Mesendoderm (in vitro differentiated cells): Measurements from ENCODE around the gene ABLIM3.

Source experiments
- DNase-seq: peaks from one replicate; pipeline ENCODE4 v3.0.0; 2013
- H2AK5ac ChIP-seq: 2 replicates; pipeline ENCODE4 v1.6.1; 2013; ENCODE audit warnings: low read length, inconsistent platforms
- H2BK120ac ChIP-seq: 2 replicates; pipeline ENCODE4 v1.6.1; 2013; ENCODE audit warnings: low read depth, mild to moderate bottlenecking, low read length, moderate library complexity, mixed read lengths
- H2BK15ac ChIP-seq: replicated peaks from 2 replicates; pipeline ENCODE4 v1.6.1; 2013; ENCODE audit warnings: low read depth, mild to moderate bottlenecking, moderate library complexity
- H2BK5ac ChIP-seq: 2 replicates; pipeline ENCODE4 v1.6.1; 2013; ENCODE audit warnings: low read length, inconsistent platforms
- H3K18ac ChIP-seq: 2 replicates; pipeline ENCODE4 v1.6.1; 2013; ENCODE audit warnings: mild to moderate bottlenecking, low read length, mixed read lengths
- H3K23ac ChIP-seq: one replicate; pipeline ENCODE4 v1.6.1; 2013; ENCODE audit warnings: low read length
- H3K27ac ChIP-seq: 2 replicates; pipeline ENCODE4 v1.5.1; 2013; ENCODE audit warnings: low read depth, mild to moderate bottlenecking, inconsistent platforms, low read length, moderate library complexity
- H3K27me3 ChIP-seq: 2 replicates; pipeline ENCODE4 v1.6.1; 2013; ENCODE audit warnings: low read length, control low read depth, mild to moderate bottlenecking, inconsistent platforms; ENCODE audit not compliant: insufficient read depth, poor library complexity
- H3K36me3 ChIP-seq: 2 replicates; pipeline ENCODE4 v1.6.1; 2013; ENCODE audit warnings: low read length, inconsistent platforms; ENCODE audit not compliant: control insufficient read depth, insufficient read depth
- H3K4ac ChIP-seq: one replicate; pipeline ENCODE4 v1.6.1; 2013; ENCODE audit warnings: low read depth, mild to moderate bottlenecking, low read length, moderate library complexity
- H3K4me1 ChIP-seq: 2 replicates; pipeline ENCODE4 v1.6.1; 2013; ENCODE audit warnings: low read depth, low read length, inconsistent platforms; ENCODE audit not compliant: control insufficient read depth
- H3K4me2 ChIP-seq: 2 replicates; pipeline ENCODE4 v1.6.1; 2013; ENCODE audit warnings: low read length
- H3K4me3 ChIP-seq: 2 replicates; pipeline ENCODE4 v1.5.1; 2013; ENCODE audit warnings: mild to moderate bottlenecking, low read length
- H3K56ac ChIP-seq: one replicate; pipeline ENCODE4 v1.6.1; 2013; ENCODE audit warnings: low read length
- H3K79me1 ChIP-seq: 2 replicates; pipeline ENCODE4 v1.6.1; 2013; ENCODE audit warnings: low read length, inconsistent platforms
- H3K79me2 ChIP-seq: 2 replicates; pipeline ENCODE4 v1.6.1; 2013; ENCODE audit warnings: mild to moderate bottlenecking, low read length; ENCODE audit not compliant: control insufficient read depth, insufficient read depth
- H3K9ac ChIP-seq: 2 replicates; pipeline ENCODE4 v1.6.1; 2013; ENCODE audit warnings: low read length, inconsistent platforms
- H4K5ac ChIP-seq: one replicate; pipeline ENCODE4 v1.6.1; 2013; ENCODE audit warnings: low read length
- H4K8ac ChIP-seq: one replicate; pipeline ENCODE4 v1.6.1; 2013; ENCODE audit warnings: low read depth, mild to moderate bottlenecking, control low read depth, low read length, moderate library complexity
- WGBS: extraction: QIAGEN DNeasy Blood & Tissue Kit; methylation state at CpG from one replicate; pipeline ENCODE4 v1.1.7; 2013; ENCODE audit warnings: low lambda C conversion rate, missing lambda C conversion rate; ENCODE audit not compliant: insufficient coverage; ENCODE audit errors: extremely low coverage; 5-methylcytosine and 5-hydroxymethylcytosine counted together

ABLIM3 gene

GRCh38 chr5:149288436-149288835 is 147.1 kb downstream of the ABLIM3 start:
- no peaks in the 10 kb centered on the region for H3K79me2 ChIP-seq
- H4K5ac ChIP-seq: no peak overlapping the region
- no peak overlapping the region for H4K8ac ChIP-seq
- H3K4ac ChIP-seq: no peak overlapping the region
- H2BK15ac ChIP-seq: no peak overlapping the region
- WGBS: no CpG with 5 or more reads among the region's 8 CpGs
- no peak overlapping the region for H3K56ac ChIP-seq
- no peaks in the 10 kb centered on the region for H3K4me1 ChIP-seq
- H3K23ac ChIP-seq: no peak overlapping the region
- H3K27ac ChIP-seq: no peak overlapping the region
- H3K4me3 ChIP-seq: no peak overlapping the region
- no peak overlapping the region for H3K4me2 ChIP-seq
- no peaks in the 10 kb centered on the region for H3K36me3 ChIP-seq
- no peaks in the 10 kb centered on the region for H3K27me3 ChIP-seq
- H3K79me1 ChIP-seq: no peaks in the 10 kb centered on the region
- H2BK120ac ChIP-seq: no peak overlapping the region
- H2AK5ac ChIP-seq: no peak overlapping the region
- no peak for DNase-seq
- no peak overlapping the region for H3K9ac ChIP-seq
- no peak overlapping the region for H3K18ac ChIP-seq
- H2BK5ac ChIP-seq: no peak overlapping the region

- Histone ChIP-seq H2BK15ac (no peak overlapping the region), H3K79me2 (no peaks in the 10 kb centered on the region), H3K4me2 (no peak overlapping the region), H3K4me3 (no peak overlapping the region), H3K18ac (no peak overlapping the region), H4K8ac (no peak overlapping the region), H2BK5ac (no peak overlapping the region), H3K23ac (no peak overlapping the region), H2AK5ac (no peak overlapping the region), H3K27ac (no peak overlapping the region), H3K56ac (no peak overlapping the region), H4K5ac (no peak overlapping the region), H3K27me3 (no peaks in the 10 kb centered on the region), H3K36me3 (no peaks in the 10 kb centered on the region), H2BK120ac (no peak overlapping the region), H3K79me1 (no peaks in the 10 kb centered on the region), H3K9ac (no peak overlapping the region), H3K4me1 (no peaks in the 10 kb centered on the region), H3K4ac (no peak overlapping the region)
- WGBS: no CpG with 5 or more reads among the region's 7 CpGs
- no peak for DNase-seq
Measured at GRCh38 chr5:149289301-149289700, 148.0 kb downstream of the ABLIM3 start.

GRCh38 chr5:149294872-149295829 is 153.9 kb downstream of the ABLIM3 start:
- WGBS: 91% methylated on average over 1 of the region's 10 CpGs
- Histone ChIP-seq H3K4me2 (no peak overlapping the region), H3K79me2 (no peaks in the 10 kb centered on the region), H3K23ac (no peak overlapping the region), H3K36me3 (no peaks in the 10 kb centered on the region), H4K5ac (no peak overlapping the region), H4K8ac (no peak overlapping the region), H3K79me1 (no peaks in the 10 kb centered on the region), H3K4me1 (no peaks in the 10 kb centered on the region), H3K27ac (no peak overlapping the region), H2BK5ac (no peak overlapping the region), H2BK120ac (no peak overlapping the region), H3K18ac (no peak overlapping the region), H3K9ac (no peak overlapping the region), H3K56ac (no peak overlapping the region), H2AK5ac (no peak overlapping the region), H2BK15ac (no peak overlapping the region), H3K4me3 (no peak overlapping the region), H3K4ac (no peak overlapping the region), H3K27me3 (no peaks in the 10 kb centered on the region)
- no peak for DNase-seq

GRCh38 chr5:149297340-149298025 is 156.2 kb downstream of the ABLIM3 start:
- no peaks in the 10 kb centered on the region for H3K36me3 ChIP-seq
- H3K4me3 ChIP-seq: no peak overlapping the region
- H2AK5ac ChIP-seq: no peak overlapping the region
- no peak overlapping the region for H3K23ac ChIP-seq
- no peaks in the 10 kb centered on the region for H3K4me1 ChIP-seq
- no peak overlapping the region for H3K9ac ChIP-seq
- H3K56ac ChIP-seq: no peak overlapping the region
- no peak overlapping the region for H3K4me2 ChIP-seq
- no peak overlapping the region for H2BK15ac ChIP-seq
- no peaks in the 10 kb centered on the region for H3K79me2 ChIP-seq
- no peaks in the 10 kb centered on the region for H3K27me3 ChIP-seq
- H3K27ac ChIP-seq: no peak overlapping the region
- no peak overlapping the region for H3K18ac ChIP-seq
- WGBS: no CpG with 5 or more reads among the region's 5 CpGs
- no peak overlapping the region for H2BK5ac ChIP-seq
- no peak overlapping the region for H4K8ac ChIP-seq
- DNase-seq: no peak
- H4K5ac ChIP-seq: no peak overlapping the region
- no peak overlapping the region for H3K4ac ChIP-seq
- no peaks in the 10 kb centered on the region for H3K79me1 ChIP-seq
- no peak overlapping the region for H2BK120ac ChIP-seq

- H2BK5ac ChIP-seq: no peak overlapping the region
- H3K4ac ChIP-seq: no peak overlapping the region
- no peaks in the 10 kb centered on the region for H3K27me3 ChIP-seq
- no peak overlapping the region for H3K56ac ChIP-seq
- H2AK5ac ChIP-seq: no peak overlapping the region
- no peak for DNase-seq
- no peak overlapping the region for H3K27ac ChIP-seq
- H4K8ac ChIP-seq: no peak overlapping the region
- no peaks in the 10 kb centered on the region for H3K79me2 ChIP-seq
- H3K23ac ChIP-seq: no peak overlapping the region
- H3K79me1 ChIP-seq: no peaks in the 10 kb centered on the region
- H2BK120ac ChIP-seq: no peak overlapping the region
- H3K18ac ChIP-seq: no peak overlapping the region
- WGBS: no CpG with 5 or more reads among the region's 1 CpG
- no peak overlapping the region for H3K9ac ChIP-seq
- H2BK15ac ChIP-seq: no peak overlapping the region
- H3K4me2 ChIP-seq: no peak overlapping the region
- no peak overlapping the region for H3K4me3 ChIP-seq
- H3K4me1 ChIP-seq: no peaks in the 10 kb centered on the region
- H4K5ac ChIP-seq: no peak overlapping the region
- no peaks in the 10 kb centered on the region for H3K36me3 ChIP-seq
Measured at GRCh38 chr5:149298163-149298562, 156.9 kb downstream of the ABLIM3 start.
